ENCODE results near the gene RBM39. TPM values are rescaled to one million over a fixed set of nuclear protein-coding genes. Genes with fewer than 3 reads are reported as not detected.

The RBM39 gene
- total and polyA plus RNA-seq, 2 of the 13 experiments (the other 11 are each of a cell fraction or from before 2014, with no cell fraction given), result 788 to 920 TPM

GRCh38 chr20:35771689-35772562 is 29.9 kb upstream of the RBM39 start, which contains the start of gene PHF20 (continued):
- TF ChIP-seq SP2 (CRISPR knock-in tag; IDR thresholded peaks at IDR 0.05), result peak; percentile 93
- TF ChIP-seq, protein P1, sequence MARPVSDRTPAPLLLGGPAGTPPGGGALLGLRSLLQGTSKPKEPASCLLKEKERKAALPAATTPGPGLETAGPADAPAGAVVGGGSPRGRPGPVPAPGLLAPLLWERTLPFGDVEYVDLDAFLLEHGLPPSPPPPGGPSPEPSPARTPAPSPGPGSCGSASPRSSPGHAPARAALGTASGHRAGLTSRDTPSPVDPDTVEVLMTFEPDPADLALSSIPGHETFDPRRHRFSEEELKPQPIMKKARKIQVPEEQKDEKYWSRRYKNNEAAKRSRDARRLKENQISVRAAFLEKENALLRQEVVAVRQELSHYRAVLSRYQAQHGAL (CRISPR knock-in tag; IDR thresholded peaks at IDR 0.05; ENCODE audit: not compliant biosample characterization), result peak; percentile 81
- TF ChIP-seq ZNF530 (CRISPR knock-in tag; IDR thresholded peaks at IDR 0.05; ENCODE audit: low read depth), result 0 out of 2 replicates have a peak, but pooled peaks have one; percentile 40
- no peak for TF ChIP-seq ZNF597 (CRISPR knock-in tag; IDR thresholded peaks at IDR 0.05)
- no peak for TF ChIP-seq GPBP1L1 (CRISPR knock-in tag; IDR thresholded peaks at IDR 0.05)
- TF ChIP-seq, protein P2, sequence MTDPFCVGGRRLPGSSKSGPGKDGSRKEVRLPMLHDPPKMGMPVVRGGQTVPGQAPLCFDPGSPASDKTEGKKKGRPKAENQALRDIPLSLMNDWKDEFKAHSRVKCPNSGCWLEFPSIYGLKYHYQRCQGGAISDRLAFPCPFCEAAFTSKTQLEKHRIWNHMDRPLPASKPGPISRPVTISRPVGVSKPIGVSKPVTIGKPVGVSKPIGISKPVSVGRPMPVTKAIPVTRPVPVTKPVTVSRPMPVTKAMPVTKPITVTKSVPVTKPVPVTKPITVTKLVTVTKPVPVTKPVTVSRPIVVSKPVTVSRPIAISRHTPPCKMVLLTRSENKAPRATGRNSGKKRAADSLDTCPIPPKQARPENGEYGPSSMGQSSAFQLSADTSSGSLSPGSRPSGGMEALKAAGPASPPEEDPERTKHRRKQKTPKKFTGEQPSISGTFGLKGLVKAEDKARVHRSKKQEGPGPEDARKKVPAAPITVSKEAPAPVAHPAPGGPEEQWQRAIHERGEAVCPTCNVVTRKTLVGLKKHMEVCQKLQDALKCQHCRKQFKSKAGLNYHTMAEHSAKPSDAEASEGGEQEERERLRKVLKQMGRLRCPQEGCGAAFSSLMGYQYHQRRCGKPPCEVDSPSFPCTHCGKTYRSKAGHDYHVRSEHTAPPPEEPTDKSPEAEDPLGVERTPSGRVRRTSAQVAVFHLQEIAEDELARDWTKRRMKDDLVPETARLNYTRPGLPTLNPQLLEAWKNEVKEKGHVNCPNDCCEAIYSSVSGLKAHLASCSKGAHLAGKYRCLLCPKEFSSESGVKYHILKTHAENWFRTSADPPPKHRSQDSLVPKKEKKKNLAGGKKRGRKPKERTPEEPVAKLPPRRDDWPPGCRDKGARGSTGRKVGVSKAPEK (CRISPR knock-in tag; IDR thresholded peaks at IDR 0.05; ENCODE audit: borderline replicate concordance), result peak; percentile 96; the same call in 1 of the 2 replicates
- peak; percentile 78 for TF ChIP-seq POLR2G (IDR thresholded peaks at IDR 0.05; ENCODE audit: low read depth, low read length)
- TF ChIP-seq ZNF576 (CRISPR knock-in tag; IDR thresholded peaks at IDR 0.05), result 0 out of 2 replicates have a peak, but pooled peaks have one; percentile 87
- no peak for TF ChIP-seq TRIM24 (CRISPR knock-in tag; IDR thresholded peaks at IDR 0.05)
- TF ChIP-seq, protein P3, sequence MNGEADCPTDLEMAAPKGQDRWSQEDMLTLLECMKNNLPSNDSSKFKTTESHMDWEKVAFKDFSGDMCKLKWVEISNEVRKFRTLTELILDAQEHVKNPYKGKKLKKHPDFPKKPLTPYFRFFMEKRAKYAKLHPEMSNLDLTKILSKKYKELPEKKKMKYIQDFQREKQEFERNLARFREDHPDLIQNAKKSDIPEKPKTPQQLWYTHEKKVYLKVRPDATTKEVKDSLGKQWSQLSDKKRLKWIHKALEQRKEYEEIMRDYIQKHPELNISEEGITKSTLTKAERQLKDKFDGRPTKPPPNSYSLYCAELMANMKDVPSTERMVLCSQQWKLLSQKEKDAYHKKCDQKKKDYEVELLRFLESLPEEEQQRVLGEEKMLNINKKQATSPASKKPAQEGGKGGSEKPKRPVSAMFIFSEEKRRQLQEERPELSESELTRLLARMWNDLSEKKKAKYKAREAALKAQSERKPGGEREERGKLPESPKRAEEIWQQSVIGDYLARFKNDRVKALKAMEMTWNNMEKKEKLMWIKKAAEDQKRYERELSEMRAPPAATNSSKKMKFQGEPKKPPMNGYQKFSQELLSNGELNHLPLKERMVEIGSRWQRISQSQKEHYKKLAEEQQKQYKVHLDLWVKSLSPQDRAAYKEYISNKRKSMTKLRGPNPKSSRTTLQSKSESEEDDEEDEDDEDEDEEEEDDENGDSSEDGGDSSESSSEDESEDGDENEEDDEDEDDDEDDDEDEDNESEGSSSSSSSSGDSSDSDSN (CRISPR knock-in tag; IDR thresholded peaks at IDR 0.05), result peak; percentile 70
- TF ChIP-seq, protein P4, sequence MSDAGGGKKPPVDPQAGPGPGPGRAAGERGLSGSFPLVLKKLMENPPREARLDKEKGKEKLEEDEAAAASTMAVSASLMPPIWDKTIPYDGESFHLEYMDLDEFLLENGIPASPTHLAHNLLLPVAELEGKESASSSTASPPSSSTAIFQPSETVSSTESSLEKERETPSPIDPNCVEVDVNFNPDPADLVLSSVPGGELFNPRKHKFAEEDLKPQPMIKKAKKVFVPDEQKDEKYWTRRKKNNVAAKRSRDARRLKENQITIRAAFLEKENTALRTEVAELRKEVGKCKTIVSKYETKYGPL (CRISPR knock-in tag; IDR thresholded peaks at IDR 0.05), result peak; percentile 73
- TF ChIP-seq GRHL1 (CRISPR knock-in tag; conservative IDR thresholded peaks at IDR 0.05), result 0 out of 2 replicates have a peak, but pooled peaks have one; percentile 39
- TF ChIP-seq ZNF333 (CRISPR knock-in tag; IDR thresholded peaks at IDR 0.05; ENCODE audit: borderline replicate concordance), result peak; percentile 74; the same call in 1 of the 2 replicates
- TF ChIP-seq ATF1 (CRISPR knock-in tag; IDR thresholded peaks at IDR 0.05), result no peak
- peak; percentile 67 for TF ChIP-seq SKI (IDR thresholded peaks at IDR 0.05; ENCODE audit: partially characterized antibody)
